HG02642 (cell line): ENCODE results near the gene PDE4D.
"Not testable (repeated sequence)": the region's sequence is repeated elsewhere in the genome, so short reads cannot be mapped to it uniquely, and the experiment has no call there.

ENCODE experiments used
- ATAC-seq: cut with Tn5 transposase; IDR thresholded peaks from one replicate; pipeline ENCODE4 v1.9.1; 2021; ENCODE audit warnings: mild to moderate bottlenecking; ENCODE audit not compliant: unreplicated experiment, poor library complexity

PDE4D gene

GRCh38 chr5:59624898-59625297, 268.6 kb downstream of the PDE4D start:
- ATAC-seq = no peak

- no peak for ATAC-seq
These were observed 270.7 kb downstream of the PDE4D start for GRCh38 chr5:59622848-59623247.

- ATAC-seq = no peak
These were observed 272.0 kb downstream of the PDE4D start for GRCh38 chr5:59621477-59621876.

- ATAC-seq = no peak
These were observed 272.9 kb downstream of the PDE4D start for GRCh38 chr5:59620535-59621212.

- ATAC-seq = no peak
These were observed 274.9 kb downstream of the PDE4D start for GRCh38 chr5:59618644-59619043.

- ATAC-seq = no peak
These were observed 276.2 kb downstream of the PDE4D start for GRCh38 chr5:59617186-59617771.

GRCh38 chr5:59616413-59616812, 277.1 kb downstream of the PDE4D start:
- ATAC-seq = no peak

GRCh38 chr5:59615272-59615671, 278.3 kb downstream of the PDE4D start:
- ATAC-seq = no peak

- ATAC-seq = peak; percentile 50
These were observed 283.8 kb downstream of the PDE4D start for GRCh38 chr5:59609501-59610265.

- peak; percentile 77 for ATAC-seq
These were observed 284.8 kb downstream of the PDE4D start for GRCh38 chr5:59608745-59609144.

GRCh38 chr5:59607138-59607765, 286.3 kb downstream of the PDE4D start:
- no peak for ATAC-seq

GRCh38 chr5:59605915-59606314, 287.6 kb downstream of the PDE4D start:
- no peak for ATAC-seq

- ATAC-seq = no peak
These were observed 289.4 kb downstream of the PDE4D start for GRCh38 chr5:59604111-59604510.

- no peak for ATAC-seq
These were observed 292.5 kb downstream of the PDE4D start for GRCh38 chr5:59600998-59601397.

- no peak for ATAC-seq
These were observed 293.4 kb downstream of the PDE4D start for GRCh38 chr5:59600153-59600552.

- no peak for ATAC-seq
These were observed 293.8 kb downstream of the PDE4D start for GRCh38 chr5:59599729-59600128.

GRCh38 chr5:59598547-59598874, 295.0 kb downstream of the PDE4D start:
- peak; percentile 62 for ATAC-seq

- no peak for ATAC-seq
These were observed 295.6 kb downstream of the PDE4D start for GRCh38 chr5:59597690-59598546.

GRCh38 chr5:59596586-59597350, 296.8 kb downstream of the PDE4D start:
- no peak for ATAC-seq

- not testable (repeated sequence) for ATAC-seq
These were observed 299.4 kb downstream of the PDE4D start for GRCh38 chr5:59594118-59594517.
